Activated CD8-positive, alpha-beta T cell treated with anti-CD3 and anti-CD28 coated beads for 36 hours (primary cell): ENCODE measurements around the gene ALDH4A1. TPM values are rescaled to one million over a fixed set of nuclear protein-coding genes. Genes with fewer than 3 reads are reported as not detected.
A peak's percentile ranks its signal among the peaks of the same experiment; 100 is the strongest.

Experiments
- ATAC-seq: fragments of 200-7000 bp; cut with Tn5 transposase; one replicate; pipeline ENCODE4 v1.10.0; 2021; ENCODE audit warnings: mild to moderate bottlenecking, moderate library complexity
- CTCF ChIA-PET: fragments of 350-600 bp; sonication (Branson Sonifier 250); formaldehyde crosslinking; loops from one replicate; lab custom pipeline; 2021; ENCODE audit warnings: antibody characterized with exemption; lab: Charles Lee
- POLR2A ChIA-PET: fragments of 350-600 bp; sonication (Branson Sonifier 250); formaldehyde crosslinking; loops from one replicate; lab custom pipeline; 2021; ENCODE audit warnings: antibody characterized with exemption; lab: Charles Lee
- DNase-seq: peaks from one replicate; pipeline ENCODE4 v3.0.0-alpha.2; 2020
- H3K27ac Mint-ChIP-seq: one replicate; pipeline ENCODE4 v1.8.0; 2021; ENCODE audit warnings: mild to moderate bottlenecking, mixed read lengths
- H3K27me3 Mint-ChIP-seq: one replicate; pipeline ENCODE4 v1.8.0; 2021; ENCODE audit warnings: mixed read lengths
- H3K36me3 Mint-ChIP-seq: one replicate; pipeline ENCODE4 v1.8.0; 2021; ENCODE audit warnings: low read depth, mixed read lengths
- H3K4me1 Mint-ChIP-seq: one replicate; pipeline ENCODE4 v1.8.0; 2021; ENCODE audit warnings: low read depth, mixed read lengths
- H3K4me3 Mint-ChIP-seq: one replicate; pipeline ENCODE4 v1.8.0; 2021; ENCODE audit warnings: mild to moderate bottlenecking, moderate library complexity, mixed read lengths
- H3K9me3 Mint-ChIP-seq: one replicate; pipeline ENCODE4 v1.8.0; 2021; ENCODE audit warnings: mixed read lengths
- CTCF ChIP-seq: fragments of 200-600 bp; IDR thresholded peaks from one replicate; pipeline ENCODE4 v1.8.0; 2022; ENCODE audit warnings: antibody characterized with exemption, mild to moderate bottlenecking
- intact Hi-C: fragments of 100-400 bp; cut with micrococcal nuclease; formaldehyde crosslinking; loops from one replicate; pipeline ENCODE4 v1.10.0; 2022
- total RNA-seq, 2 experiments: library from RNA; stranded (reverse); gene quantifications; one replicate each; pipeline ENCODE4 v1.2.3, GENCODE V29; 2021

Gene ALDH4A1
- total RNA-seq, 2 experiments from 2014 or later = 3.9 to 4.3 TPM

- Mint-ChIP-seq H3K9me3 (no peaks in the 10 kb centered on the region), H3K36me3 (peaks cover 14% of the 10 kb centered on the region), H3K27me3 (no peaks in the 10 kb centered on the region), H3K4me3 (peak overlapping the region; percentile 82), H3K4me1 (peaks cover 95% of the 10 kb centered on the region), H3K27ac (peak overlapping the region; percentile 93)
- no peak for ATAC-seq
- intact Hi-C loops = loop anchor here (5.0 kb wide), 1 partner anchor 43 kb away; no protein-coding TSS in a partner anchor
- peak; percentile 20 for TF ChIP-seq CTCF
- ChIA-PET CTCF (interaction anchor here (0.7 to 5.8 kb wide), 8 partner anchors 10 to 164 kb away, joined by 3 to 45 read pairs (median 5); partner anchors contain the start of gene ALDH4A1), POLR2A (interaction anchor here (0.7 to 9.3 kb wide), 5 partner anchors 12 to 43 kb away, joined by 3 to 139 read pairs (median 7); no protein-coding TSS in a partner anchor)
- peak; percentile 42 for DNase-seq
These were observed 47.5 kb upstream of the ALDH4A1 start for GRCh38 chr1:18949686-18950400.

GRCh38 chr1:18948913-18949685 is 46.7 kb upstream of the ALDH4A1 start:
- ATAC-seq = no peak
- POLR2A ChIA-PET = interaction anchor here (0.8 to 9.3 kb wide), 5 partner anchors 21 to 43 kb away, joined by 3 to 139 read pairs (median 7); no protein-coding TSS in a partner anchor
- DNase-seq = no peak
- intact Hi-C loops = no loop called here
- Mint-ChIP-seq H3K27me3 (no peaks in the 10 kb centered on the region), H3K4me1 (peaks cover 92% of the 10 kb centered on the region), H3K4me3 (peak overlapping the region; percentile 82), H3K9me3 (no peaks in the 10 kb centered on the region), H3K36me3 (peaks cover 13% of the 10 kb centered on the region), H3K27ac (peak overlapping the region; percentile 93)
- CTCF ChIA-PET = interaction anchor here (0.7 to 5.8 kb wide), 6 partner anchors 12 to 41 kb away, joined by 3 to 45 read pairs (median 6); no protein-coding TSS in a partner anchor
- TF ChIP-seq CTCF = no peak

DNA sequence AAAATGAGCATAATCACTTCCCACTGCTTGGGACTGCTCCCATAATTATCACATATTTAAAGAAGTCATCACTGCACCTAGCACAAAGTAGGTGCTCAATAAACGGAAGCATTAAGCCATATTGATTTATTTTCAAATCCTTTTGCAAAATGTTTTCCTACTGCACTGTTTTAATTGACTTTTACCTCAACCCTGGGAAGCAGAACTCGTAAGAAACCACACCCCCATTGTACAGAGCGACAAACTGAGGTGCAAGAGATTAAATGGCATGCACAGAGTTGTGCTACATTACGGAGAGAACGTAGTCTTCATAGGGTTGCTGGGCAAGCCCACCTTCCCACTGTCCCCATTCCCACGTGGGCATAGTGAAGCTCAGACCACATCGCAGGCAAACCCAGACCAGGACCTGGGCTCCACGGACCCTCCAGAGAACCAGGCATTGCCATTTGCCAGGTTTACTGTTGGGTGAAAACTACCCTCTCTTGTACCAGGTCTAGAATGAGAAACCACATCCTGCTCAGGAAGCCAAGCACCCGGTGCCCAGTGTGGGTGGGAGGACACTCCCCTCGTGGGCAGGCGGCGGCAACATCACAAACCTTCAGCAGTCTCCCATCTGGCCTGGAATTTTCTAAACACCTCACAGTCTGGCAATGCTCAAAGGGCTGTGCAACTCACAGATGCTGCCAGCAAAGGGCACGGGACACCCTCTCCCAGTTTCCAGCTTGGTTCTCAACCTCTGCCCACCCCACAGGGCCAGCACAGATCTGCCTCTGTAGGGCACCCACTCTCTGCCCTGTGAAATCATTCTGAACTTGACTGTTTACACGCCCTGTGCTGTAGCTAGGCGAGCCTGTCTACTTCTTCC is 45.9 kb upstream of the ALDH4A1 start:
- H3K4me3 Mint-ChIP-seq = peak overlapping the region; percentile 82
- peaks cover 86% of the 10 kb centered on the region for H3K4me1 Mint-ChIP-seq
- DNase-seq (peak; percentile 78), ATAC-seq (peak; percentile 19)
- CTCF ChIA-PET = interaction anchor here (1.2 to 5.8 kb wide), 5 partner anchors 11 to 40 kb away, joined by 3 to 45 read pairs (median 7); no protein-coding TSS in a partner anchor
- H3K27ac Mint-ChIP-seq = peak overlapping the region; percentile 93
- H3K27me3 Mint-ChIP-seq = no peaks in the 10 kb centered on the region
- intact Hi-C loops = no loop called here
- peaks cover 15% of the 10 kb centered on the region for H3K36me3 Mint-ChIP-seq
- H3K9me3 Mint-ChIP-seq = no peaks in the 10 kb centered on the region
- no peak for TF ChIP-seq CTCF
- POLR2A ChIA-PET = interaction anchor here (0.8 to 1.5 kb wide), 3 partner anchors 21 to 42 kb away, joined by 3 to 7 read pairs (median 7); no protein-coding TSS in a partner anchor

DNA sequence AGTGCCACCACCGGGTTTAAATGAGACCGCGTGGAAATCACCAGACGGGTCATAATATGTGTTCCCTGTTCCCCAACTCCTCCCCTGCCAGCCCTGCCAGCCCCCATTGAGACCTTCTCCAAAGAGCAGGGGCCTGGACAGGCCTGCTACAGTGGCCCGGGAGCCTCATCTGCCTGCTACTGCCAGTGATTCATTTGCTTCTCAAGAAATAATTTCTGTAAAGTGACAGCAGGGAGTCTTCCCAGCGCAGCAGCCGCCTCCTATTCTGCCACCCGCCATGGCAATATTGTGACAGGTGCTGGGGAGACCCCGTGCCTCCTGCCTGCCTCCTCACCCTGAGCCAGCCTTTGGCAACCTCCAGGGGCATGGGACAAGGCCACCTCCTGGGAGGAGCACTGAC is 45.2 kb upstream of the ALDH4A1 start:
- DNase-seq (no peak), ATAC-seq (no peak)
- Mint-ChIP-seq H3K27me3 (no peaks in the 10 kb centered on the region), H3K27ac (peak overlapping the region; percentile 93), H3K36me3 (peaks cover 13% of the 10 kb centered on the region), H3K4me3 (no peak overlapping the region), H3K9me3 (no peaks in the 10 kb centered on the region), H3K4me1 (peaks cover 79% of the 10 kb centered on the region)
- no peak for TF ChIP-seq CTCF
- POLR2A ChIA-PET = interaction anchor here (1.5 to 1.6 kb wide), 2 partner anchors 20 kb away, joined by 7 to 9 read pairs; no protein-coding TSS in a partner anchor
- CTCF ChIA-PET = interaction anchor here (1.5 to 5.9 kb wide), 5 partner anchors 19 to 40 kb away, joined by 7 to 45 read pairs (median 26); no protein-coding TSS in a partner anchor
- intact Hi-C loops = no loop called here
